ENCODE data around the gene YY1.

YY1 gene

DNA sequence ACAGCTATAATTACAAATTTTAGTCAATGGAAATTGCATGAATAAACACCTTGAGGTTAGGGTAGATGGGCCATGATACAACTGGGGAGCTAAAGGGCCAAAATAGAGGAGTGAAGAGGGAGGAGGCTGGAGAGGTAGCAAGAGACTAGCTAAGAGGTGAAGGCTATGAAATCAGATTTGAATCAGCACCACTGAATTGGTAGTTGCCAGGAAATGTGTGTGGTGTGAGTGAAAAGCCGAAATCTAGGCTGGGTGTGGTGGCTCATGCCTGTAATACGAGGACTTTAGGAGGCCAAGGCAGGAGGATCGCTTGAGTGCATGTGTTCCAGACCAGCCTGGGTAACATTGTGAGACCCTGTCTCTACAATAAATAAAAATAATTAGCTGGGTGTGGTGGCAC lies 22.7 kb downstream of the YY1 start:
- Histone ChIP-seq H3K4me1 (ENCODE audit: control insufficient read depth, insufficient read depth, low read length) (peaks cover 11% of the 10 kb centered on the region; the same call in 1 of the 2 replicates), H3K9me3 (ENCODE audit: control insufficient read depth, insufficient read depth, low read depth, low read length) (no peaks in the 10 kb centered on the region), H3K36me3 (ENCODE audit: control insufficient read depth in 2 of 2, insufficient read depth in 1 of 2, low read length in 2 of 2) (peaks cover 21 to 34% of the 10 kb centered on the region in 2 experiments), H3K27ac (ENCODE audit: extremely low read depth, low read depth, low read length) (0 out of 2 replicates have a peak overlapping the region, but pooled peaks have one; percentile 17), H3K4me3 (ENCODE audit: low read depth, low read length) (no peak overlapping the region)
- CTCF ChIA-PET: interaction anchor here (0.8 to 1.5 kb wide), 3 partner anchors 11 to 21 kb away, joined by 3 to 8 read pairs (median 3); no protein-coding TSS in a partner anchor
- POLR2A ChIA-PET: no interaction called here
- TF ChIP-seq SCRT2 (tag by site-specific recombination; IDR thresholded peaks at IDR 0.05) (no peak), ZNF350 (tag by site-specific recombination; IDR thresholded peaks at IDR 0.05) (no peak), GFI1B (tag by site-specific recombination; IDR thresholded peaks at IDR 0.05) (no peak), ZFP37 (tag by site-specific recombination; IDR thresholded peaks at IDR 0.05) (no peak), OVOL3 (tag by site-specific recombination; IDR thresholded peaks at IDR 0.05) (no peak), ZNF366 (tag by site-specific recombination; conservative IDR thresholded peaks at IDR 0.05) (no peak), ZFP3 (tag by site-specific recombination; IDR thresholded peaks at IDR 0.05; ENCODE audit: low read depth) (no peak), ZNF600 (tag by site-specific recombination; IDR thresholded peaks at IDR 0.05) (peak; percentile 49), ZNF596 (tag by site-specific recombination; IDR thresholded peaks at IDR 0.05) (no peak), ZBTB17 (tag by site-specific recombination; IDR thresholded peaks at IDR 0.05) (no peak), IKZF3 (tag by site-specific recombination; IDR thresholded peaks at IDR 0.05) (no peak), MZF1 (tag by site-specific recombination; IDR thresholded peaks at IDR 0.05; ENCODE audit: borderline replicate concordance) (0 out of 2 replicates have a peak, but pooled peaks have one; percentile 18), KLF1 (tag by site-specific recombination; IDR thresholded peaks at IDR 0.05) (peak; percentile 45; the same call in 1 of the 2 replicates), ZNF202 (tag by site-specific recombination; IDR thresholded peaks at IDR 0.05; ENCODE audit: borderline replicate concordance) (no peak), ZNF335 (tag by site-specific recombination; conservative IDR thresholded peaks at IDR 0.05) (no peak), ZNF610 (tag by site-specific recombination; IDR thresholded peaks at IDR 0.05; ENCODE audit: borderline replicate concordance) (no peak), ZNF549 (tag by site-specific recombination; IDR thresholded peaks at IDR 0.05) (no peak), ZNF654 (tag by site-specific recombination; IDR thresholded peaks at IDR 0.05; ENCODE audit: low read depth) (no peak)
- TF ChIP-seq, protein P1, sequence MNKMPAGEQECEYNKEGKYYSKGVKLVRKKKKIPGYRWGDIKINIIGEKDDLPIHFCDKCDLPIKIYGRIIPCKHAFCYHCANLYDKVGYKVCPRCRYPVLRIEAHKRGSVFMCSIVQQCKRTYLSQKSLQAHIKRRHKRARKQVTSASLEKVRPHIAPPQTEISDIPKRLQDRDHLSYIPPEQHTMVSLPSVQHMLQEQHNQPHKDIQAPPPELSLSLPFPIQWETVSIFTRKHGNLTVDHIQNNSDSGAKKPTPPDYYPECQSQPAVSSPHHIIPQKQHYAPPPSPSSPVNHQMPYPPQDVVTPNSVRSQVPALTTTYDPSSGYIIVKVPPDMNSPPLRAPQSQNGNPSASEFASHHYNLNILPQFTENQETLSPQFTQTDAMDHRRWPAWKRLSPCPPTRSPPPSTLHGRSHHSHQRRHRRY (tag by site-specific recombination; IDR thresholded peaks at IDR 0.05): no peak
- TF ChIP-seq, protein P2, sequence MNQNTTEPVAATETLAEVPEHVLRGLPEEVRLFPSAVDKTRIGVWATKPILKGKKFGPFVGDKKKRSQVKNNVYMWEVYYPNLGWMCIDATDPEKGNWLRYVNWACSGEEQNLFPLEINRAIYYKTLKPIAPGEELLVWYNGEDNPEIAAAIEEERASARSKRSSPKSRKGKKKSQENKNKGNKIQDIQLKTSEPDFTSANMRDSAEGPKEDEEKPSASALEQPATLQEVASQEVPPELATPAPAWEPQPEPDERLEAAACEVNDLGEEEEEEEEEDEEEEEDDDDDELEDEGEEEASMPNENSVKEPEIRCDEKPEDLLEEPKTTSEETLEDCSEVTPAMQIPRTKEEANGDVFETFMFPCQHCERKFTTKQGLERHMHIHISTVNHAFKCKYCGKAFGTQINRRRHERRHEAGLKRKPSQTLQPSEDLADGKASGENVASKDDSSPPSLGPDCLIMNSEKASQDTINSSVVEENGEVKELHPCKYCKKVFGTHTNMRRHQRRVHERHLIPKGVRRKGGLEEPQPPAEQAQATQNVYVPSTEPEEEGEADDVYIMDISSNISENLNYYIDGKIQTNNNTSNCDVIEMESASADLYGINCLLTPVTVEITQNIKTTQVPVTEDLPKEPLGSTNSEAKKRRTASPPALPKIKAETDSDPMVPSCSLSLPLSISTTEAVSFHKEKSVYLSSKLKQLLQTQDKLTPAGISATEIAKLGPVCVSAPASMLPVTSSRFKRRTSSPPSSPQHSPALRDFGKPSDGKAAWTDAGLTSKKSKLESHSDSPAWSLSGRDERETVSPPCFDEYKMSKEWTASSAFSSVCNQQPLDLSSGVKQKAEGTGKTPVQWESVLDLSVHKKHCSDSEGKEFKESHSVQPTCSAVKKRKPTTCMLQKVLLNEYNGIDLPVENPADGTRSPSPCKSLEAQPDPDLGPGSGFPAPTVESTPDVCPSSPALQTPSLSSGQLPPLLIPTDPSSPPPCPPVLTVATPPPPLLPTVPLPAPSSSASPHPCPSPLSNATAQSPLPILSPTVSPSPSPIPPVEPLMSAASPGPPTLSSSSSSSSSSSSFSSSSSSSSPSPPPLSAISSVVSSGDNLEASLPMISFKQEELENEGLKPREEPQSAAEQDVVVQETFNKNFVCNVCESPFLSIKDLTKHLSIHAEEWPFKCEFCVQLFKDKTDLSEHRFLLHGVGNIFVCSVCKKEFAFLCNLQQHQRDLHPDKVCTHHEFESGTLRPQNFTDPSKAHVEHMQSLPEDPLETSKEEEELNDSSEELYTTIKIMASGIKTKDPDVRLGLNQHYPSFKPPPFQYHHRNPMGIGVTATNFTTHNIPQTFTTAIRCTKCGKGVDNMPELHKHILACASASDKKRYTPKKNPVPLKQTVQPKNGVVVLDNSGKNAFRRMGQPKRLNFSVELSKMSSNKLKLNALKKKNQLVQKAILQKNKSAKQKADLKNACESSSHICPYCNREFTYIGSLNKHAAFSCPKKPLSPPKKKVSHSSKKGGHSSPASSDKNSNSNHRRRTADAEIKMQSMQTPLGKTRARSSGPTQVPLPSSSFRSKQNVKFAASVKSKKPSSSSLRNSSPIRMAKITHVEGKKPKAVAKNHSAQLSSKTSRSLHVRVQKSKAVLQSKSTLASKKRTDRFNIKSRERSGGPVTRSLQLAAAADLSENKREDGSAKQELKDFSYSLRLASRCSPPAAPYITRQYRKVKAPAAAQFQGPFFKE (tag by site-specific recombination; IDR thresholded peaks at IDR 0.05; ENCODE audit: borderline replicate concordance): no peak
- TF ChIP-seq, protein P3, sequence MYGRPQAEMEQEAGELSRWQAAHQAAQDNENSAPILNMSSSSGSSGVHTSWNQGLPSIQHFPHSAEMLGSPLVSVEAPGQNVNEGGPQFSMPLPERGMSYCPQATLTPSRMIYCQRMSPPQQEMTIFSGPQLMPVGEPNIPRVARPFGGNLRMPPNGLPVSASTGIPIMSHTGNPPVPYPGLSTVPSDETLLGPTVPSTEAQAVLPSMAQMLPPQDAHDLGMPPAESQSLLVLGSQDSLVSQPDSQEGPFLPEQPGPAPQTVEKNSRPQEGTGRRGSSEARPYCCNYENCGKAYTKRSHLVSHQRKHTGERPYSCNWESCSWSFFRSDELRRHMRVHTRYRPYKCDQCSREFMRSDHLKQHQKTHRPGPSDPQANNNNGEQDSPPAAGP (tag by site-specific recombination; IDR thresholded peaks at IDR 0.05): no peak
- TF ChIP-seq, protein P4, sequence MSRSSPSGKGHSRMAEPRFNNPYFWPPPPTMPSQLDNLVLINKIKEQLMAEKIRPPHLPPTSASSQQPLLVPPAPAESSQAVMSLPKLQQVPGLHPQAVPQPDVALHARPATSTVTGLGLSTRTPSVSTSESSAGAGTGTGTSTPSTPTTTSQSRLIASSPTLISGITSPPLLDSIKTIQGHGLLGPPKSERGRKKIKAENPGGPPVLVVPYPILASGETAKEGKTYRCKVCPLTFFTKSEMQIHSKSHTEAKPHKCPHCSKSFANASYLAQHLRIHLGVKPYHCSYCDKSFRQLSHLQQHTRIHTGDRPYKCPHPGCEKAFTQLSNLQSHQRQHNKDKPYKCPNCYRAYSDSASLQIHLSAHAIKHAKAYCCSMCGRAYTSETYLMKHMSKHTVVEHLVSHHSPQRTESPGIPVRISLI (tag by site-specific recombination; IDR thresholded peaks at IDR 0.05): no peak
- TF ChIP-seq, protein P5, sequence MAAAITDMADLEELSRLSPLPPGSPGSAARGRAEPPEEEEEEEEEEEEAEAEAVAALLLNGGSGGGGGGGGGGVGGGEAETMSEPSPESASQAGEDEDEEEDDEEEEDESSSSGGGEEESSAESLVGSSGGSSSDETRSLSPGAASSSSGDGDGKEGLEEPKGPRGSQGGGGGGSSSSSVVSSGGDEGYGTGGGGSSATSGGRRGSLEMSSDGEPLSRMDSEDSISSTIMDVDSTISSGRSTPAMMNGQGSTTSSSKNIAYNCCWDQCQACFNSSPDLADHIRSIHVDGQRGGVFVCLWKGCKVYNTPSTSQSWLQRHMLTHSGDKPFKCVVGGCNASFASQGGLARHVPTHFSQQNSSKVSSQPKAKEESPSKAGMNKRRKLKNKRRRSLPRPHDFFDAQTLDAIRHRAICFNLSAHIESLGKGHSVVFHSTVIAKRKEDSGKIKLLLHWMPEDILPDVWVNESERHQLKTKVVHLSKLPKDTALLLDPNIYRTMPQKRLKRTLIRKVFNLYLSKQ (tag by site-specific recombination; IDR thresholded peaks at IDR 0.05; ENCODE audit: borderline replicate concordance): no peak
- TF ChIP-seq, protein P6, sequence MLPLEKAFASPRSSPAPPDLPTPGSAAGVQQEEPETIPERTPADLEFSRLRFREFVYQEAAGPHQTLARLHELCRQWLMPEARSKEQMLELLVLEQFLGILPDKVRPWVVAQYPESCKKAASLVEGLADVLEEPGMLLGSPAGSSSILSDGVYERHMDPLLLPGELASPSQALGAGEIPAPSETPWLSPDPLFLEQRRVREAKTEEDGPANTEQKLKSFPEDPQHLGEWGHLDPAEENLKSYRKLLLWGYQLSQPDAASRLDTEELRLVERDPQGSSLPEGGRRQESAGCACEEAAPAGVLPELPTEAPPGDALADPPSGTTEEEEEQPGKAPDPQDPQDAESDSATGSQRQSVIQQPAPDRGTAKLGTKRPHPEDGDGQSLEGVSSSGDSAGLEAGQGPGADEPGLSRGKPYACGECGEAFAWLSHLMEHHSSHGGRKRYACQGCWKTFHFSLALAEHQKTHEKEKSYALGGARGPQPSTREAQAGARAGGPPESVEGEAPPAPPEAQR (tag by site-specific recombination; IDR thresholded peaks at IDR 0.05): no peak
- TF ChIP-seq, protein P7, sequence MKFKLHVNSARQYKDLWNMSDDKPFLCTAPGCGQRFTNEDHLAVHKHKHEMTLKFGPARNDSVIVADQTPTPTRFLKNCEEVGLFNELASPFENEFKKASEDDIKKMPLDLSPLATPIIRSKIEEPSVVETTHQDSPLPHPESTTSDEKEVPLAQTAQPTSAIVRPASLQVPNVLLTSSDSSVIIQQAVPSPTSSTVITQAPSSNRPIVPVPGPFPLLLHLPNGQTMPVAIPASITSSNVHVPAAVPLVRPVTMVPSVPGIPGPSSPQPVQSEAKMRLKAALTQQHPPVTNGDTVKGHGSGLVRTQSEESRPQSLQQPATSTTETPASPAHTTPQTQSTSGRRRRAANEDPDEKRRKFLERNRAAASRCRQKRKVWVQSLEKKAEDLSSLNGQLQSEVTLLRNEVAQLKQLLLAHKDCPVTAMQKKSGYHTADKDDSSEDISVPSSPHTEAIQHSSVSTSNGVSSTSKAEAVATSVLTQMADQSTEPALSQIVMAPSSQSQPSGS (tag by site-specific recombination; IDR thresholded peaks at IDR 0.05; ENCODE audit: low read depth): no peak

All from HEK293 (cell line).